ENCODE data around the gene FAM32A. TPM values are rescaled to one million over a fixed set of nuclear protein-coding genes. Genes with fewer than 3 reads are reported as not detected.
A peak's percentile ranks its signal among the peaks of the same experiment; 100 is the strongest.

FAM32A gene
- total RNA-seq, 1 donor from 2014 or later: 84.4 TPM

DNA sequence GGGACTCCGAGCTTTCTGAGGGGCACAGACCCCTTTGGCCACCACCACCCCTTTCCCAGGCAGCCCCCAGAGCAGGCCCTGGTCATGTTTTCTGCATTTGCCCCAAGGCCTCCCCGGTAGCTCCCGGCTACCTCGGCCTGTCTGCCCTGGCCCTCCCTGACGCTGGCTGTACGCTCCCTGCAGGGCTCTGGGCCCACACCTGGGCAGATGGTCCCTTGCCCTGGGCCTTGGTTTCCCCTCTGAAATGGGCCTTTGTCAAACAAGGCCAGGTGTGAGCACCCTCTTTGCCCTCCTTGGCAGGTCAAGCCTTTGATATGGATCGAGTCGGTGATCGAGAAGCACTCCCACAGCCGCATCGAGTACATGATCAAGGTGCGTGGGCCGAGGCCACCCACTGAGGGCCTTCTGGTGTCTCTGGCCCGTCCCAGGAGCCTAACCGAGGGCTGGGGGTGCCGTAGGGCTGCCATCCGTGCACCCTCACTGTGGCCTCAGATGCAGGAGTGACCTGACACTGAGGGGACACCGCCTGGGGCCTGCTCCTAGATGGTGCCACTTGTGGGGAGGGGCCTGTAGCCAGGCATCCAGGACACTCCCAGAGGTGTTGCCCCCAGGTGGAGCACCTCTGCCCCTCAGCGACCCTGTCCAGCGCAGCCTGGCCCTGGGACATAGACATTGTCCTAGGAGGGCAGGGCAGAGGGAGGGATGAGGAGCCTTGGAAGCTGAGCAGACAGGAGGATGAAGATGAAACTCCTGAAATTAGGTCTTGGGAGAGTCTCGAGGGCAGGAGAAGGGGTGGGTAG, 42.8 kb downstream of the FAM32A start:
- TF ChIP-seq, protein P1, sequence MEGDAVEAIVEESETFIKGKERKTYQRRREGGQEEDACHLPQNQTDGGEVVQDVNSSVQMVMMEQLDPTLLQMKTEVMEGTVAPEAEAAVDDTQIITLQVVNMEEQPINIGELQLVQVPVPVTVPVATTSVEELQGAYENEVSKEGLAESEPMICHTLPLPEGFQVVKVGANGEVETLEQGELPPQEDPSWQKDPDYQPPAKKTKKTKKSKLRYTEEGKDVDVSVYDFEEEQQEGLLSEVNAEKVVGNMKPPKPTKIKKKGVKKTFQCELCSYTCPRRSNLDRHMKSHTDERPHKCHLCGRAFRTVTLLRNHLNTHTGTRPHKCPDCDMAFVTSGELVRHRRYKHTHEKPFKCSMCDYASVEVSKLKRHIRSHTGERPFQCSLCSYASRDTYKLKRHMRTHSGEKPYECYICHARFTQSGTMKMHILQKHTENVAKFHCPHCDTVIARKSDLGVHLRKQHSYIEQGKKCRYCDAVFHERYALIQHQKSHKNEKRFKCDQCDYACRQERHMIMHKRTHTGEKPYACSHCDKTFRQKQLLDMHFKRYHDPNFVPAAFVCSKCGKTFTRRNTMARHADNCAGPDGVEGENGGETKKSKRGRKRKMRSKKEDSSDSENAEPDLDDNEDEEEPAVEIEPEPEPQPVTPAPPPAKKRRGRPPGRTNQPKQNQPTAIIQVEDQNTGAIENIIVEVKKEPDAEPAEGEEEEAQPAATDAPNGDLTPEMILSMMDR (conservative IDR thresholded peaks at IDR 0.05): no peak
- Mint-ChIP-seq H3K27me3 (ENCODE audit: low read depth) (no peaks in the 10 kb centered on the region), H3K36me3 (ENCODE audit: low read depth) (peaks cover 10% of the 10 kb centered on the region), H3K4me1 (no peaks in the 10 kb centered on the region), H3K27ac (ENCODE audit: unreplicated experiment) (no peak overlapping the region), H3K4me3 (no peak overlapping the region), H3K9me3 (no peaks in the 10 kb centered on the region)
- DNase-seq (ENCODE audit: low read depth, low spot score): no peak

DNA sequence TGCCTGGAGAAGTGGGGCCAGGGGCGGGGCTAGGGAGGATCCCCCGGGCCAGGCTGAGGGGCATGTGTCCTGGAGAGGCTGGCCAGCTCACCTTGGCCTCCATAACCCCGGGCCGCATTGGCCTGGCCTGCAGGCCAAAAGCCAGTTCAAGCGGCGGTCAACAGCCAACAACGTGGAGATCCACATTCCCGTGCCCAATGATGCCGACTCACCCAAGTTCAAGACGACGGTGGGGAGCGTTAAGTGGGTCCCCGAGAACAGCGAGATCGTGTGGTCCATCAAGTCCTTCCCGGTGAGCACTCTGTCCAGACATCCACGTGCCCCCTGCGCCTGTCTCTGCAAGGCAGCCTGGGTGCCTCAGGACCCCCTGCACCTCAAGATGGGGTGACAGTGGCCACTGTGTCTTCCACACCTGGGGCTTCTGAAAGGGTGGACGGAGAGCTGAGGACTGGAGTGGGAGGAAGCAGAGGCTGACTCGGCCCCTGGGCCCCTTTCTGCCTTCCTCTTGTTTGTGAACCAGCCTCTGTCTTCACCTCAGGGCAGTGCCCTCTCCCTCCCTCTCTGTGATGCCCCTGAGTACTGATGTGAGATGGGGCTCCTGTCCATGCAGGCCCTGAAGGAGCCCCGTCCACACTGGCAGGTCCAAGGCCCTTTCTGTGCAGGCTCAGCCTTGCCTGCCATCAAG, 43.6 kb downstream of the FAM32A start:
- H3K9me3 Mint-ChIP-seq: no peaks in the 10 kb centered on the region
- H3K27me3 Mint-ChIP-seq (ENCODE audit: low read depth): no peaks in the 10 kb centered on the region
- DNase-seq (ENCODE audit: low read depth, low spot score): no peak
- peaks cover 8% of the 10 kb centered on the region for H3K36me3 Mint-ChIP-seq (ENCODE audit: low read depth)
- no peaks in the 10 kb centered on the region for H3K4me1 Mint-ChIP-seq
- H3K27ac Mint-ChIP-seq (ENCODE audit: unreplicated experiment): no peak overlapping the region
- TF ChIP-seq, protein P1 (conservative IDR thresholded peaks at IDR 0.05): no peak
- no peak overlapping the region for H3K4me3 Mint-ChIP-seq

DNA sequence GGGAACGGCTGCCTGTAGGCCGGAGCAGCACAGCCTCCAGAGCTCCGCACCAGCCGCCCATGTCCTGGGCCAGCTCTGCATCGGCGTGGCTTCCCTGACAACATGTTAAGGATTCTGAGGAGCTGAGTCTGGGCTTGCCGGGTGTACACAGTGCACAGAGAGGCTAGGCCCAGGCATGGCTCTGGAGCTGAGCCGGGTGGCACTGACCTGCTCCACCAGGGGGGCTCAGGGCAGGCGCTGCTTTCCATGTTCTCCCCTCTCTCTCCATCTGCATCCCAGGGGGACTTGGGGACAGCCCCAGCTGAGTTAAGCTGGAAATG, 44.1 kb downstream of the FAM32A start:
- no peaks in the 10 kb centered on the region for H3K4me1 Mint-ChIP-seq

DNA sequence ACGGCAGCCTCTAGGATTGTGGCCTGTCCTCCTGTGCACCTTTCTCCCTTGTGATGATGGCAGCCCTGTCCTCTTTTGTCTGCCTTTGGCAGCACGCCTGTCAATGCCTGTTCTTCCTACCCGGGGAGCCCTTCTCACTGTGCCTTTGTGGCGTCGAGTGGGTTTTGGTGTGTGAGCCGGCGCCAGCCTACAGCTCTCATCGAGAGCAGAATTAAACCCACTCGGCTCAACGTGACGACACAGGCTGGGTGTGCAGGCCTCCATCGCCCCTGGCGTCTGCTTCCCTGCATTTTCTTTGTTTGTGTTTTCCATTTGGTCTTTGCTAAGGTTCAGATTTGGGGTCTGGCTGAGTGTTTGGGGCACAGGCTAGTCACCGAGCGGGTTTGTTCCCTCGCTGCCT, 46.9 kb downstream of the FAM32A start:
- Mint-ChIP-seq H3K27me3 (ENCODE audit: low read depth) (no peaks in the 10 kb centered on the region), H3K36me3 (ENCODE audit: low read depth) (peaks cover 18% of the 10 kb centered on the region), H3K9me3 (peaks cover 4% of the 10 kb centered on the region), H3K27ac (ENCODE audit: unreplicated experiment) (peak overlapping the region; percentile 77), H3K4me1 (no peaks in the 10 kb centered on the region), H3K4me3 (no peak overlapping the region)
- DNase-seq (ENCODE audit: low read depth, low spot score): no peak
- TF ChIP-seq, protein P1 (conservative IDR thresholded peaks at IDR 0.05): no peak

More for the DNA sequence above, 44.1 kb downstream of the FAM32A start:
- DNase-seq (ENCODE audit: low read depth, low spot score): no peak
- Mint-ChIP-seq H3K36me3 (ENCODE audit: low read depth) (peaks cover 8% of the 10 kb centered on the region), H3K4me3 (no peak overlapping the region), H3K27ac (ENCODE audit: unreplicated experiment) (no peak overlapping the region), H3K9me3 (no peaks in the 10 kb centered on the region), H3K27me3 (ENCODE audit: low read depth) (no peaks in the 10 kb centered on the region)
- TF ChIP-seq, protein P1 (conservative IDR thresholded peaks at IDR 0.05): no peak

DNA sequence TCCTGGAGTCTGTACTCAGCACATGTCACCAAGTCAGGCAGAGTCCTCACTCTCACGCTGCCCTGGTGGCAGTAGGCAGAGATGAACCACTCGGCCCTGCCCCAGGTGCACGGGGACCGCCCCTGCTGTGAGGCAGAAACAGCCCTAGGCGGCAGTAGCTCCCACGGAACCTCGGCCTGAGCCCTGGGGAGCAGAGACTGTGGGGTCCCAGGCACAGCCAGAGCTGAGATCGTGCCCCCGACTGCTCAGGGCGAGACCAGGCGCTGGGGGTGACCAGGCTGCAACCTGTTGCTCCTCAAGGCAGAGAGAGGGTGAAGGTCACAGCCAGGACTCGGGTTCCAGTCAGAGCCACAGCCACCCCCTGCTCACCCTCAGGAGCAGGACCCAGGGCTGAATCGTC, 47.4 kb downstream of the FAM32A start:
- H3K36me3 Mint-ChIP-seq (ENCODE audit: low read depth): peaks cover 18% of the 10 kb centered on the region
- no peak for DNase-seq (ENCODE audit: low read depth, low spot score)
- no peaks in the 10 kb centered on the region for H3K27me3 Mint-ChIP-seq (ENCODE audit: low read depth)
- no peaks in the 10 kb centered on the region for H3K4me1 Mint-ChIP-seq
- peaks cover 4% of the 10 kb centered on the region for H3K9me3 Mint-ChIP-seq
- H3K4me3 Mint-ChIP-seq: no peak overlapping the region
- no peak overlapping the region for H3K27ac Mint-ChIP-seq (ENCODE audit: unreplicated experiment)
- TF ChIP-seq, protein P1 (conservative IDR thresholded peaks at IDR 0.05): no peak

All from neural crest cell (in vitro differentiated cells).